ENCODE measurements around the gene AP3S1.

AP3S1 gene

DNA sequence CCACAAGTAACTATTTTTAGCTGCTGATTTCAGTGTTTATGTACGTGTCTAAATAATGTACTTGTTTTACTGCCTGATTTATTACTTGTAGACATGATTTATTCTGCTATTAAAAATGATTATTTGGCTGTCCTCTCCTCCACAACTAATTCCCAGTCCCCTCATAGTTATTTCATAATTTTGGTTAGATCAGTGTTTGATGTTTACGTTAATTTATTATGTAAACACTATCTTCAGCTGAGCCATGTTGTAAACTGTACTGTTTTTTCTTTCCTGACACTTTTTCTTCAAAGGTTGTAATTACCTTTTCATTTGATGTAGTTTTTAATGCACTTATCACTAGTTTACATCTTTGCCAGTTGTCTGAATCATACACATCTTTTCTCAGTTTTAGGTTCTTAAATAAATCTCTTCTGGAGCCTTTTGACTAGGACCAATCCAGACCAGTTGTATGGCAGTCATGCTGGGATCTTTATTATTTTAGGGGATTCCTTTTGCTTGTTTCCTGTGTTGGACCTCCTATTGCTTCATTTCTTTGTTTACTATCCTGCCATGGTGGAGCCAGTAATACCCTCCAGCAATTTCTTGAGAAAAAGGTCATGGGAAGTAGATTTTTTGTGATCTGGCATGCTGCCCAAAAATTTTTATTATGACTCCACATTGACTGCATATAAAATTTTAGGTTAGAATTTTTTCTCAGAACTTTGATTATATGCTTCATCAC lies 16.1 kb downstream of the AP3S1 start:
- no peak overlapping the region for H3K4me3 ChIP-seq (ENCODE audit: control insufficient read depth, low read depth, low read length)
- TF ChIP-seq, protein P1, sequence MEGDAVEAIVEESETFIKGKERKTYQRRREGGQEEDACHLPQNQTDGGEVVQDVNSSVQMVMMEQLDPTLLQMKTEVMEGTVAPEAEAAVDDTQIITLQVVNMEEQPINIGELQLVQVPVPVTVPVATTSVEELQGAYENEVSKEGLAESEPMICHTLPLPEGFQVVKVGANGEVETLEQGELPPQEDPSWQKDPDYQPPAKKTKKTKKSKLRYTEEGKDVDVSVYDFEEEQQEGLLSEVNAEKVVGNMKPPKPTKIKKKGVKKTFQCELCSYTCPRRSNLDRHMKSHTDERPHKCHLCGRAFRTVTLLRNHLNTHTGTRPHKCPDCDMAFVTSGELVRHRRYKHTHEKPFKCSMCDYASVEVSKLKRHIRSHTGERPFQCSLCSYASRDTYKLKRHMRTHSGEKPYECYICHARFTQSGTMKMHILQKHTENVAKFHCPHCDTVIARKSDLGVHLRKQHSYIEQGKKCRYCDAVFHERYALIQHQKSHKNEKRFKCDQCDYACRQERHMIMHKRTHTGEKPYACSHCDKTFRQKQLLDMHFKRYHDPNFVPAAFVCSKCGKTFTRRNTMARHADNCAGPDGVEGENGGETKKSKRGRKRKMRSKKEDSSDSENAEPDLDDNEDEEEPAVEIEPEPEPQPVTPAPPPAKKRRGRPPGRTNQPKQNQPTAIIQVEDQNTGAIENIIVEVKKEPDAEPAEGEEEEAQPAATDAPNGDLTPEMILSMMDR (IDR thresholded peaks at IDR 0.05; ENCODE audit: control insufficient read depth, insufficient read depth, low read depth, low read length, missing control alignments), result no peak
- peak; percentile 53 for DNase-seq (ENCODE audit: low read depth)

DNA sequence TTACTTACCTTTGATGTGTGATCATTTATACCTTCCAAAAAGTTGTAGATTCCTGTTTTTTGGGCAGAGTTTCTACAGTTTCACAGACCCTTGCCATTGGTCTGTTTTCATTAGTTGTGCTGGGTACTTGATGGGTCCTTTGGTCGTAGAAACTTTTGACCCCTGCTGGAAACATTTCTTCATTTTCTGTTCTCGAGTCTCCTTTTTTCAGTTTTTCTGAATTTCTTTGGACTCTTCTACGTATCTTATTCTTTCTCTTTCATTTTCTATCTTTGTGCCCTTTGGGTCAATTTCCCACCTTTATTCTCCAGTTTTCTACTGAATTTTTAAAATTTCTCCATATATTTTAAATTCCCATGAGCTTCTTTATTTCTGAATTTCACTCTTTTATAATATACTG lies 16.7 kb downstream of the AP3S1 start:
- DNase-seq (ENCODE audit: low read depth), result no peak
- H3K4me3 ChIP-seq (ENCODE audit: control insufficient read depth, low read depth, low read length), result no peak overlapping the region
- TF ChIP-seq, protein P1 (IDR thresholded peaks at IDR 0.05; ENCODE audit: control insufficient read depth, insufficient read depth, low read depth, low read length, missing control alignments), result no peak

GRCh38 chr5:115859378-115859777 lies 17.6 kb downstream of the AP3S1 start:
- H3K4me3 ChIP-seq (ENCODE audit: control insufficient read depth, low read depth, low read length), result no peak overlapping the region
- TF ChIP-seq, protein P1 (IDR thresholded peaks at IDR 0.05; ENCODE audit: control insufficient read depth, insufficient read depth, low read depth, low read length, missing control alignments), result no peak
- no peak for DNase-seq (ENCODE audit: low read depth)

GRCh38 chr5:115869256-115869795 lies 27.6 kb downstream of the AP3S1 start:
- no peak overlapping the region for H3K4me3 ChIP-seq (ENCODE audit: control insufficient read depth, low read depth, low read length)
- no peak for DNase-seq (ENCODE audit: low read depth)
- TF ChIP-seq, protein P1 (IDR thresholded peaks at IDR 0.05; ENCODE audit: control insufficient read depth, insufficient read depth, low read depth, low read length, missing control alignments), result no peak

- no peak overlapping the region for H3K4me3 ChIP-seq (ENCODE audit: control insufficient read depth, low read depth, low read length)
- TF ChIP-seq, protein P1 (IDR thresholded peaks at IDR 0.05; ENCODE audit: control insufficient read depth, insufficient read depth, low read depth, low read length, missing control alignments), result no peak
- no peak for DNase-seq (ENCODE audit: low read depth)
Observed at GRCh38 chr5:115872447-115872846, 30.7 kb downstream of the AP3S1 start.

GRCh38 chr5:115873392-115873791 lies 31.7 kb downstream of the AP3S1 start:
- H3K4me3 ChIP-seq (ENCODE audit: control insufficient read depth, low read depth, low read length), result no peak overlapping the region
- TF ChIP-seq, protein P1 (IDR thresholded peaks at IDR 0.05; ENCODE audit: control insufficient read depth, insufficient read depth, low read depth, low read length, missing control alignments), result no peak
- no peak for DNase-seq (ENCODE audit: low read depth)

Measured in AG09309 (cell line).